MCF 10A (cell line): Measurements from ENCODE around the gene ZNRF3. TPM values are rescaled to one million over a fixed set of nuclear protein-coding genes. Genes with fewer than 3 reads are reported as not detected.
"Not testable (repeated sequence)": the region's sequence is repeated elsewhere in the genome, so short reads cannot be mapped to it uniquely, and the experiment has no call there.

Source experiments
- BruUV-seq: library from RNA; stranded (reverse); fragments of 400-500 nt; replicated peaks from 2 replicates; lab custom pipeline; 2021; lab: Mats Ljungman, UMichigan
- CTCF ChIA-PET: fragments of 300-600 bp; sonication (Branson Sonifier 250); formaldehyde crosslinking; extraction: SDS; loops from one replicate; lab custom pipeline; 2021; ENCODE audit warnings: antibody characterized with exemption, inconsistent platforms; lab: Yijun Ruan, JAX
- POLR2A ChIA-PET: fragments of 300-600, 350-650 bp; sonication (Branson Sonifier 250); formaldehyde crosslinking; extraction: SDS; loops from one replicate; lab custom pipeline; 2020; ENCODE audit warnings: antibody characterized with exemption, inconsistent platforms; lab: Yijun Ruan, JAX
- DNase-seq: peaks from one replicate; pipeline ENCODE4 v3.0.0-alpha.2; 2018; ENCODE audit not compliant: unreplicated experiment
- H3K27ac Mint-ChIP-seq: one replicate; pipeline ENCODE4 v1.8.0; 2022; ENCODE audit warnings: mild to moderate bottlenecking, low read depth, mixed read lengths; ENCODE audit not compliant: unreplicated experiment
- H3K27me3 Mint-ChIP-seq: one replicate; pipeline ENCODE4 v1.8.0; 2022; ENCODE audit warnings: mixed read lengths; ENCODE audit not compliant: insufficient read depth, unreplicated experiment
- H3K36me3 Mint-ChIP-seq: one replicate; pipeline ENCODE4 v1.8.0; 2022; ENCODE audit warnings: mild to moderate bottlenecking, moderate library complexity, mixed read lengths; ENCODE audit not compliant: insufficient read depth, unreplicated experiment
- H3K4me1 Mint-ChIP-seq: one replicate; pipeline ENCODE4 v1.8.0; 2022; ENCODE audit warnings: mixed read lengths; ENCODE audit not compliant: insufficient read depth, unreplicated experiment
- H3K4me3 Mint-ChIP-seq: one replicate; pipeline ENCODE4 v1.8.0; 2022; ENCODE audit warnings: mild to moderate bottlenecking, moderate library complexity, mixed read lengths; ENCODE audit not compliant: unreplicated experiment
- H3K9me3 Mint-ChIP-seq: one replicate; pipeline ENCODE4 v1.8.0; 2022; ENCODE audit warnings: mixed read lengths; ENCODE audit not compliant: unreplicated experiment
- CTCF ChIP-seq: fragments of 200-600 bp; IDR thresholded peaks from one replicate; pipeline ENCODE4 v1.8.0; 2022; ENCODE audit warnings: antibody characterized with exemption, mild to moderate bottlenecking; ENCODE audit not compliant: unreplicated experiment
- intact Hi-C: fragments of 100-400 bp; cut with micrococcal nuclease; formaldehyde crosslinking; loops from 2 replicates; pipeline ENCODE4 v1.14.1; 2022
- total RNA-seq: library from RNA; stranded (reverse); gene quantifications from 2 replicates; pipeline ENCODE4 v1.2.3, GENCODE V29; 2022

Gene ZNRF3
- total RNA-seq, 1 experiment from 2014 or later = 7.1 TPM

- BruUV-seq = no TSS peak
- Mint-ChIP-seq H3K27ac (no peak overlapping the region), H3K4me1 (no peaks in the 10 kb centered on the region), H3K36me3 (no peaks in the 10 kb centered on the region), H3K9me3 (no peaks in the 10 kb centered on the region), H3K27me3 (no peaks in the 10 kb centered on the region), H3K4me3 (no peak overlapping the region)
- TF ChIP-seq CTCF = no peak
- CTCF ChIA-PET = interaction anchor here (3.0 kb wide), 1 partner anchor 10 kb away, joined by 15 read pairs; no protein-coding TSS in a partner anchor
- intact Hi-C loops = no loop called here
- DNase-seq = no peak
- POLR2A ChIA-PET = interaction anchor here (0.6 kb wide), 1 partner anchor 550 kb away, joined by 3 read pairs; no protein-coding TSS in a partner anchor
Observed at GRCh38 chr22:28838971-28839370, 44.4 kb upstream of the ZNRF3 start.

GRCh38 chr22:28841111-28841510 is 42.3 kb upstream of the ZNRF3 start:
- no peaks in the 10 kb centered on the region for H3K4me1 Mint-ChIP-seq
- no peaks in the 10 kb centered on the region for H3K9me3 Mint-ChIP-seq
- no peak for DNase-seq
- intact Hi-C loops = no loop called here
- no peak overlapping the region for H3K27ac Mint-ChIP-seq
- no peak for TF ChIP-seq CTCF
- no peak overlapping the region for H3K4me3 Mint-ChIP-seq
- H3K36me3 Mint-ChIP-seq = no peaks in the 10 kb centered on the region
- ChIA-PET POLR2A (no interaction called here), CTCF (interaction anchor here (0.6 to 1.2 kb wide), 4 partner anchors 12 to 241 kb away, joined by 3 read pairs; no protein-coding TSS in a partner anchor)
- no TSS peak for BruUV-seq
- no peaks in the 10 kb centered on the region for H3K27me3 Mint-ChIP-seq

- H3K4me3 Mint-ChIP-seq = no peak overlapping the region
- H3K27me3 Mint-ChIP-seq = no peaks in the 10 kb centered on the region
- no TSS peak for BruUV-seq
- no peaks in the 10 kb centered on the region for H3K9me3 Mint-ChIP-seq
- POLR2A ChIA-PET = interaction anchor here (0.7 kb wide), 2 partner anchors 7 to 186 kb away, joined by 3 read pairs; no protein-coding TSS in a partner anchor
- no peak for TF ChIP-seq CTCF
- no peak overlapping the region for H3K27ac Mint-ChIP-seq
- intact Hi-C loops = no loop called here
- no peak for DNase-seq
- CTCF ChIA-PET = interaction anchor here (1.0 kb wide), 1 partner anchor 12 kb away, joined by 3 read pairs; no protein-coding TSS in a partner anchor
- no peaks in the 10 kb centered on the region for H3K36me3 Mint-ChIP-seq
- no peaks in the 10 kb centered on the region for H3K4me1 Mint-ChIP-seq
Observed at GRCh38 chr22:28843633-28844032, 39.7 kb upstream of the ZNRF3 start.

- H3K27ac Mint-ChIP-seq, H3K4me3 Mint-ChIP-seq, DNase-seq, H3K9me3 Mint-ChIP-seq, BruUV-seq, H3K27me3 Mint-ChIP-seq, H3K36me3 Mint-ChIP-seq, H3K4me1 Mint-ChIP-seq, intact Hi-C loops: not testable (repeated sequence)
- ChIA-PET CTCF (interaction anchor here (0.6 to 1.0 kb wide), 2 partner anchors 12 to 17 kb away, joined by 3 to 5 read pairs; no protein-coding TSS in a partner anchor), POLR2A (interaction anchor here (0.7 kb wide), 2 partner anchors 8 to 185 kb away, joined by 3 read pairs; no protein-coding TSS in a partner anchor)
Observed at GRCh38 chr22:28844277-28844676, 39.1 kb upstream of the ZNRF3 start.
